Renal cortex interstitium (tissue), 15 donors: ENCODE measurements around the gene MAP3K3. TPM values are rescaled to one million over a fixed set of nuclear protein-coding genes. Genes with fewer than 3 reads are reported as not detected.
A peak's percentile ranks its signal among the peaks of the same experiment; 100 is the strongest.

ENCODE experiments used
- DNase-seq, 11 donors: peaks; one replicate each; pipeline ENCODE4 v3.0.0-alpha.2; 2013; ENCODE audit warnings: low read depth in 9 of 11, low spot score in 4 of 11; ENCODE audit errors: extremely low read depth in 1 of 11
- long read RNA-seq, 16 experiments: transcript quantifications; one replicate each; lab custom pipeline, GENCODE V29; 2026
- polyA plus RNA-seq, 3 donors: library from polyadenylated mRNA; unstranded; fragments of 120-200 nt; gene quantifications; one replicate each; pipeline ENCODE4 v1.2.1, GENCODE V29; 2013; ENCODE audit not compliant: insufficient read length in 3 of 3

Gene MAP3K3
- 10 to 100 TPM; 25.3 to 30.9 (median 29.4) TPM for polyA plus RNA-seq
- long read RNA-seq, donor 1, full-length matches to known transcripts, result 3 of 16 reads
- long read RNA-seq, donor 1, partial matches to known transcripts, result 13 of 16 reads
- long read RNA-seq, donor 1, other reads (novel, unspliced or antisense), result 0 of 16 reads
- long read RNA-seq, donor 2, full-length matches to known transcripts, result 1 of 1 reads
- long read RNA-seq, donor 2, partial matches to known transcripts, result 0 of 1 reads
- long read RNA-seq, donor 2, other reads (novel, unspliced or antisense), result 0 of 1 reads
- long read RNA-seq, donor 3, partial matches to known transcripts, result 0 of 41 reads
- long read RNA-seq, donor 3, other reads (novel, unspliced or antisense), result 35 of 41 reads
- long read RNA-seq, donor 4, full-length matches to known transcripts, result 3 of 37 reads
- long read RNA-seq, donor 4, partial matches to known transcripts, result 0 of 37 reads
- long read RNA-seq, donor 4, other reads (novel, unspliced or antisense), result 34 of 37 reads
- long read RNA-seq, donor 5, result 0 reads
- long read RNA-seq, donor 6, result 0 reads
- long read RNA-seq, donor 7, partial matches to known transcripts, result 0 of 1 reads
- long read RNA-seq, donor 7, other reads (novel, unspliced or antisense), result 0 of 1 reads
- long read RNA-seq, donor 8, result 0 reads
- long read RNA-seq, donor 9, partial matches to known transcripts, result 8 of 29 reads
- long read RNA-seq, donor 9, other reads (novel, unspliced or antisense), result 17 of 29 reads
- long read RNA-seq, donor 10, full-length matches to known transcripts, result 3 of 3 reads
- long read RNA-seq, donor 10, partial matches to known transcripts, result 0 of 3 reads
- long read RNA-seq, donor 10, other reads (novel, unspliced or antisense), result 0 of 3 reads
- long read RNA-seq, donor 11, partial matches to known transcripts, result 5 of 7 reads
- long read RNA-seq, donor 11, other reads (novel, unspliced or antisense), result 0 of 7 reads
- long read RNA-seq, donor 12, partial matches to known transcripts, result 7 of 36 reads
- long read RNA-seq, donor 12, other reads (novel, unspliced or antisense), result 29 of 36 reads
- long read RNA-seq, donor 13, result 0 reads
- long read RNA-seq, donor 14, full-length matches to known transcripts, result 5 of 5 reads
- long read RNA-seq, donor 14, partial matches to known transcripts, result 0 of 5 reads
- long read RNA-seq, donor 14, other reads (novel, unspliced or antisense), result 0 of 5 reads
- long read RNA-seq, donor 15, partial matches to known transcripts, result 0 of 1 reads
- long read RNA-seq, donor 15, other reads (novel, unspliced or antisense), result 0 of 1 reads
- long read RNA-seq, donor 16, full-length matches to known transcripts, result 4 of 112 reads
- long read RNA-seq, donor 16, partial matches to known transcripts, result 48 of 112 reads
- long read RNA-seq, donor 16, other reads (novel, unspliced or antisense), result 60 of 112 reads

GRCh38 chr17:63621684-63622573 lies at the start of gene MAP3K3:
TSS of gene MAP3K3 (plus strand) at chr17:63622417. CDS start at chr17:63622760, 343 bp downstream.
- peak; percentile 95 to 100 (median 99) for DNase-seq

GRCh38 chr17:63573634-63574033 lies 48.6 kb upstream of the MAP3K3 start:
- DNase-seq, result no peak

GRCh38 chr17:63578027-63578768 lies 44.0 kb upstream of the MAP3K3 start:
- DNase-seq, result no peak

- no peak for DNase-seq
These were observed 43.5 kb upstream of the MAP3K3 start for GRCh38 chr17:63578769-63579111.

- no peak for DNase-seq
These were observed 42.6 kb upstream of the MAP3K3 start for GRCh38 chr17:63579633-63580032.

GRCh38 chr17:63587770-63588169 lies 34.4 kb upstream of the MAP3K3 start:
- DNase-seq, result no peak

GRCh38 chr17:63588797-63589196 lies 33.4 kb upstream of the MAP3K3 start:
- DNase-seq, result no peak

- no peak for DNase-seq
These were observed 32.6 kb upstream of the MAP3K3 start for GRCh38 chr17:63589646-63590045.

- DNase-seq, result no peak
These were observed 29.4 kb upstream of the MAP3K3 start for GRCh38 chr17:63592797-63593196.

- DNase-seq, result no peak
These were observed 27.1 kb upstream of the MAP3K3 start for GRCh38 chr17:63595132-63595531.

GRCh38 chr17:63596856-63597586 lies 25.2 kb upstream of the MAP3K3 start:
- no peak for DNase-seq

GRCh38 chr17:63598281-63598680 lies 23.9 kb upstream of the MAP3K3 start:
- DNase-seq, result no peak

- peak in 10 of 11 donors; percentile 54 to 77 (median 67) for DNase-seq
These were observed 21.4 kb upstream of the MAP3K3 start, which contains the start of gene TACO1 for GRCh38 chr17:63600569-63601438. TSS of gene TACO1 (plus strand) at chr17:63600895. CDS start at chr17:63601084, 189 bp downstream.

GRCh38 chr17:63601439-63602371 lies 20.5 kb upstream of the MAP3K3 start:
- no peak for DNase-seq
